GM10266 (cell line): ENCODE results near the gene EXOC4.

Source experiments
- DNase-seq: peaks from one replicate; pipeline ENCODE4 v3.0.0; 2012; ENCODE audit errors: extremely low spot score
- TF ChIP-seq, protein P1 (sequence below): IDR thresholded peaks from 2 replicates; pipeline ENCODE4 v1.5.1; 2012; ENCODE audit warnings: mild to moderate bottlenecking, low read depth; ENCODE audit not compliant: control insufficient read depth, insufficient read depth; ENCODE audit errors: missing control alignments

The EXOC4 gene

DNA sequence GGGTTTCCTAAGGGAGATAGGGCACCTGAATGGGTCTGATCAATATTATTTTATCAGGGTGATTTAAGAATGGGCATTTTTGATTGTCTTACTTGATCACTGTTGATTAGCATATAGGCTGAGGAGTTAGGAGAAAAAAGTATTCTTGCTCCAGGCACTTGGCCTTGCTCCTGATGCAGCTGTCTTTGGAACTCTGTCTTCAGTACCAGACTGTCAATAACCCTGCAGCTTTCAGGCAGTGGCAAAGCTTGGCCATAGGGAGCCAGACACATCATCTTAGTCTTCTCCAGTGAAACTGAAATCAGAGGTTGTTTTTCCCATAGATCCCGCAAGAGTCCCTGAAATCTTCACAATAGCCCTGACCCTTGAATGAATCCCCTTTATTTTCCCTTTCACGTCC lies 47.2 kb downstream of the EXOC4 start:
- TF ChIP-seq, protein P1, sequence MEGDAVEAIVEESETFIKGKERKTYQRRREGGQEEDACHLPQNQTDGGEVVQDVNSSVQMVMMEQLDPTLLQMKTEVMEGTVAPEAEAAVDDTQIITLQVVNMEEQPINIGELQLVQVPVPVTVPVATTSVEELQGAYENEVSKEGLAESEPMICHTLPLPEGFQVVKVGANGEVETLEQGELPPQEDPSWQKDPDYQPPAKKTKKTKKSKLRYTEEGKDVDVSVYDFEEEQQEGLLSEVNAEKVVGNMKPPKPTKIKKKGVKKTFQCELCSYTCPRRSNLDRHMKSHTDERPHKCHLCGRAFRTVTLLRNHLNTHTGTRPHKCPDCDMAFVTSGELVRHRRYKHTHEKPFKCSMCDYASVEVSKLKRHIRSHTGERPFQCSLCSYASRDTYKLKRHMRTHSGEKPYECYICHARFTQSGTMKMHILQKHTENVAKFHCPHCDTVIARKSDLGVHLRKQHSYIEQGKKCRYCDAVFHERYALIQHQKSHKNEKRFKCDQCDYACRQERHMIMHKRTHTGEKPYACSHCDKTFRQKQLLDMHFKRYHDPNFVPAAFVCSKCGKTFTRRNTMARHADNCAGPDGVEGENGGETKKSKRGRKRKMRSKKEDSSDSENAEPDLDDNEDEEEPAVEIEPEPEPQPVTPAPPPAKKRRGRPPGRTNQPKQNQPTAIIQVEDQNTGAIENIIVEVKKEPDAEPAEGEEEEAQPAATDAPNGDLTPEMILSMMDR = no peak
- no peak for DNase-seq

DNA sequence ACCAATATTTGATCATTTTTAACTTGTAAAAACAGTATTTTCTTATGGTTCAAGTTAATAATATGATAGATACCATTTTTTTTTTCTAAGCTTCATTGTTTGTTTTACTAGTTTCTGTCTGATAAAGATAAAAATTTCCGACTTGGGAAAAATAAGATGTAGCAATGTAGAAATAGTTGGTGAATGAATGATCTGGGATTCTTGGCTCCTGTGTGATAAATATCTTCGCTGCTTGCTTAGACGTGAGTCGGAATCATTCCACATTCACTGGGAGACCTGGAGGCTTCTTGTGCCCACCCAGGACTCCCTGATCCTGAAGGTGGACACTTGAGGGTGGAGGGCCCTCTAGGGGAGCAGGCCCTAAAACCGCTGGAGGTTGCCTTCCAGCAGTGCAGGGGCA lies 47.9 kb downstream of the EXOC4 start:
- TF ChIP-seq, protein P1 = no peak
- DNase-seq = no peak

DNA sequence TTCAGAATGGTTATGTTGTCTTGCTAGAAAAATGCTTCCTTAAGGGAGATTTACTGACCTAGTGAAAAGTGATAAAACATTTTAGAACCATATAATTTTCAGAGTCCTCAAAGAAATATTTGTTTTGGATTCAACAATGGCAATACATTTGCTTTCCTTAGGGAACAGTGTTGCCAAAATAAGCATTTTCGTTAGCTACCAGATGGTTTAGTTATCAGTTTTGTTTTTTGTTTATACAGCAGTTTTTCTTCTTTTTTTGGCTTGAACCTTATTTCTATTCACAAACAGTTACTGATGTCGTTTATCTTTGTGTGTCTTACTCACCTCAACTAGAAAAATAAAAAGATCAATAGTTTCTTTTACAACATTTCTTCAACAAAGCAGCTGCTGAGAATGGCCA lies 48.6 kb downstream of the EXOC4 start:
- TF ChIP-seq, protein P1 = no peak
- no peak for DNase-seq

GRCh38 chr7:133303372-133303771 lies 50.5 kb downstream of the EXOC4 start:
- TF ChIP-seq, protein P1 = no peak
- no peak for DNase-seq

DNA sequence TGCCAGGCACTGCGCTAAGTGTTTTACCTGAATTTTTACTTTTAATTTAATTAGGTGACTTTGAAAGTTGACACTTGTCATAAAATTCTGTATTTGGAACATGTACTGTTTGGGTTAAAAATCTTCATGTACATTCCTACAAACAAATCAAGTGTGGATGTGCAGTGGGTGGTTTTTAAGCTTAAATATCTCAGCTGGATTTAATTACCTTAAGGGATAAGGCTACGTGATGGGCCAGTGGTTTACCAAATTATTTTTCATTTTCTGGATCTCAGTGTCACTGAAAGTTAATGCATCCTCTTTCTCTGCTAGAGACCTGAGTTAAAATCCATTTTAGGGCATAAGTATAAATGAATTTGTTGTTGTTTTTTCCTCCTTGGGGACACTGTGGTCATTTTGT lies 51.1 kb downstream of the EXOC4 start:
- no peak for DNase-seq
- TF ChIP-seq, protein P1 = no peak

DNA sequence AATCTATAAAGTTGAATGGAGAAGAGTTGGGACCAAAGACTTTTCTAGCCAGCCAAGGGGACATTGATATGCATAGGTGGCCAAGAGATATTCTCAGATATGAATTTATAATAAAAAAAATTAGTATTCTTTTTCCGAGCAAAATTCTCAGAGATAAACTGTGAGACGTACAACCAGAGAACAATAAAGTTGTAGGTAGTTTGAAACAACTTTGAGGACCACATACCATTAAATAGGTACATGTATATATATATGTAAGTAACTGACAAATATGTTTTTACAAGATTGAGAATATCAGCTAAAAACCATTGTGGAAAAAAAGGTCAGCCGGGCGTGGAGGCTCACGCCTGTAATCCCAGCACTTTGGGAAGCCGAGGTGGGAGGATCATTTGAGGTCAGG lies 56.5 kb downstream of the EXOC4 start:
- no peak for DNase-seq

DNA sequence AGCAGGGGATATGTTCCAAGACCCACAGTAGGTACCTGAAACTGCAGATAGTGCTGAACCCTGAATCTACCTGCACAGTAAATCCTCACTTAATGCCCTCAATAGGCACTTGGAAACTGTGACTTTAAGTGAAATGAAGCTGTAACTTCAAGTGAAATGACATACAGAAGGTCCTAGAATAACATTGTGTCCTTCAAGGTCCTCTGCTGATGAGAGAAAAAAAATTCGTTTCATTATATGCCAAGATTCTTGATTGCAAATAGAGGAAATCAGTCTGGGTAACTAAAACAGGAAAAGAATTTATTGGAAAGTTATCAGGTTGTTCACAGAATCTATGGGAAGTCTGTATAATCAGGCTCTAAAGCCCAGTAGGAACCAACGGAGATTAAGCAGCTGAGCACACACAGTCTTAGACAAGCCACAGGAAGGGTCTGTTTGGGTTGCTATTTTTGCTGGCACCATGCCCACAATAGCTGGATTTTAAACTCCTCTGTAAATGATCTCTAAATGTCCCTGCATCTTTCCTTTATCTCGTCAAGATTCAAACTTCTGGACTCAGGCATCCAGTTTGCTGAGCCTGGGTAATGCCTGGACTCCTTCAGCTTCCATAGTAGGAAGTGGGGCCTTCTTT lies 57.5 kb downstream of the EXOC4 start:
- no peak for DNase-seq
- TF ChIP-seq, protein P1 = no peak

More for the DNA sequence above, 56.5 kb downstream of the EXOC4 start:
- TF ChIP-seq, protein P1 = no peak
